ENCODE data around the gene SLC5A2.
A peak's percentile ranks its signal among the peaks of the same experiment; 100 is the strongest.

Gene SLC5A2

GRCh38 chr16:31453255-31454204 is 29.4 kb upstream of the SLC5A2 start (continued):
- TF ChIP-seq TSHZ1 (tag by site-specific recombination; IDR thresholded peaks at IDR 0.05; ENCODE audit: borderline replicate concordance) (0 out of 2 replicates have a peak, but pooled peaks have one; percentile 4), ZNF843 (tag by site-specific recombination; IDR thresholded peaks at IDR 0.05) (no peak), ZNF530 (tag by site-specific recombination; IDR thresholded peaks at IDR 0.05; ENCODE audit: low read depth) (0 out of 2 replicates have a peak, but pooled peaks have one; percentile 4), ZNF26 (tag by site-specific recombination; IDR thresholded peaks at IDR 0.05) (no peak), ZFP41 (tag by site-specific recombination; IDR thresholded peaks at IDR 0.05; ENCODE audit: borderline replicate concordance) (no peak), ZNF623 (tag by site-specific recombination; IDR thresholded peaks at IDR 0.05) (no peak), BCL11A (tag by site-specific recombination; IDR thresholded peaks at IDR 0.05; ENCODE audit: low read depth) (peak; percentile 68; the same call in 1 of the 2 replicates), ELK4 (IDR thresholded peaks at IDR 0.05; ENCODE audit: borderline replicate concordance, low read depth, low read length) (no peak), MZF1 (tag by site-specific recombination; IDR thresholded peaks at IDR 0.05; ENCODE audit: borderline replicate concordance) (no peak), RBAK (tag by site-specific recombination; IDR thresholded peaks at IDR 0.05) (no peak), ZNF292 (tag by site-specific recombination; IDR thresholded peaks at IDR 0.05; ENCODE audit: borderline replicate concordance, low read depth) (no peak), ZNF148 (tag by site-specific recombination; IDR thresholded peaks at IDR 0.05; ENCODE audit: borderline replicate concordance) (no peak), ZNF600 (tag by site-specific recombination; IDR thresholded peaks at IDR 0.05) (peak; percentile 88), ZNF311 (tag by site-specific recombination; IDR thresholded peaks at IDR 0.05; ENCODE audit: borderline replicate concordance) (no peak), HOXD13 (CRISPR knock-in tag; IDR thresholded peaks at IDR 0.05; ENCODE audit: borderline replicate concordance) (no peak), OSR2 (tag by site-specific recombination; IDR thresholded peaks at IDR 0.05) (0 out of 2 replicates have a peak, but pooled peaks have one; percentile 30), ZNF16 (tag by site-specific recombination; IDR thresholded peaks at IDR 0.05; ENCODE audit: low read depth) (no peak), ZNF155 (tag by site-specific recombination; IDR thresholded peaks at IDR 0.05) (no peak), ZNF138 (tag by site-specific recombination; IDR thresholded peaks at IDR 0.05; ENCODE audit: borderline replicate concordance) (no peak), BCL11B (tag by site-specific recombination; IDR thresholded peaks at IDR 0.05; ENCODE audit: low read depth) (no peak), GLIS2 (tag by site-specific recombination; IDR thresholded peaks at IDR 0.05) (no peak), ZNF518A (tag by site-specific recombination; conservative IDR thresholded peaks at IDR 0.05; ENCODE audit: low read depth) (no peak), KLF16 (tag by site-specific recombination; IDR thresholded peaks at IDR 0.05) (peak; percentile 74)
- TF ChIP-seq, protein P1, sequence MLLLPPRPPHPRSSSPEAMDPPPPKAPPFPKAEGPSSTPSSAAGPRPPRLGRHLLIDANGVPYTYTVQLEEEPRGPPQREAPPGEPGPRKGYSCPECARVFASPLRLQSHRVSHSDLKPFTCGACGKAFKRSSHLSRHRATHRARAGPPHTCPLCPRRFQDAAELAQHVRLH (tag by site-specific recombination; IDR thresholded peaks at IDR 0.05), result no peak
